ENCODE results near the gene COG2. TPM values are rescaled to one million over a fixed set of nuclear protein-coding genes. Genes with fewer than 3 reads are reported as not detected.

The COG2 gene
- total and polyA plus RNA-seq, 2 of the 13 experiments (the other 11 are each of a cell fraction or from before 2014, with no cell fraction given): 16.8 to 36.3 TPM

- peak overlapping the region; percentile 21 to 96 (median 85); a peak in 5 of 6 replicates for H3K4me3 ChIP-seq (replicated peaks in 1 of 3; ENCODE audit: insufficient read depth in 1 of 3, low read depth in 2 of 3, low read length in 3 of 3)
- peaks cover 62% of the 10 kb centered on the region for H3K4me1 ChIP-seq (ENCODE audit: insufficient read depth, low read length)
- WGBS (ENCODE audit: low lambda C conversion rate): 53% methylated on average over 4 of the region's 4 CpGs
- no peak for FAIRE-seq
- H3K9me3 ChIP-seq (ENCODE audit: low read length): no peaks in the 10 kb centered on the region
- H3K9ac ChIP-seq (ENCODE audit: insufficient read depth, low read depth, low read length): peak overlapping the region; percentile 84; the same call in 1 of the 2 replicates
- POLR2A ChIA-PET: interaction anchor here (6.6 kb wide), 1 partner anchor 68 kb away, joined by 84 read pairs; the partner anchor contains the start of gene AGT
- H3K36me3 ChIP-seq (replicated peaks in 1 of 2; ENCODE audit: control insufficient read depth in 1 of 2, insufficient read depth in 2 of 2, low read length in 2 of 2): peaks cover 0 to 18% of the 10 kb centered on the region in 2 experiments; a peak in 2 of 5 replicates
- no peak for ATAC-seq
- in situ Hi-C loops (cut with HindIII; ENCODE audit: extremely low pct_ligation_motif_present, low pct_unique_long_range_greater_than_20kb): loop anchor here (5.0 to 25.0 kb wide), 2 partner anchors 58 to 568 kb away; no protein-coding TSS in a partner anchor
- no TSS peak for BruUV-seq (replicated peaks)
- peak overlapping the region; percentile 79 for H3K4me2 ChIP-seq (ENCODE audit: low read depth, low read length)
- H4K20me1 ChIP-seq (ENCODE audit: insufficient read depth, low read length): peaks cover 12% of the 10 kb centered on the region; the same call in 1 of the 2 replicates
- CTCF ChIA-PET (ENCODE audit: low intra/inter-chr PET ratio, low total read pairs): no interaction called here
- no peak overlapping the region for H2AFZ ChIP-seq (ENCODE audit: low read length)
- intact Hi-C loops (cut with micrococcal nuclease; ENCODE audit: unreplicated experiment): loop anchor here (2.0 to 5.0 kb wide), 2 partner anchors 59 to 333 kb away; partner anchors contain the start of genes ARV1 and TTC13
- no peak overlapping the region for H3K27ac ChIP-seq (ENCODE audit: extremely low read length, insufficient read depth, low read length)
- peaks cover 63% of the 10 kb centered on the region for H3K79me2 ChIP-seq (ENCODE audit: insufficient read depth, low read length)
- TF ChIP-seq FOSL1 (CRISPR knock-in tag; IDR thresholded peaks at IDR 0.05; ENCODE audit: borderline replicate concordance): no peak
- TF ChIP-seq IRF2 (CRISPR knock-in tag; IDR thresholded peaks at IDR 0.05): no peak
- no peak for TF ChIP-seq CBX5 (CRISPR knock-in tag; IDR thresholded peaks at IDR 0.05; ENCODE audit: borderline replicate concordance)
- TF ChIP-seq GPN1 (CRISPR knock-in tag; IDR thresholded peaks at IDR 0.05; ENCODE audit: borderline replicate concordance): no peak
- TF ChIP-seq MYNN (CRISPR knock-in tag; IDR thresholded peaks at IDR 0.05; ENCODE audit: low read depth): no peak
- no peak for TF ChIP-seq SNAI1 (CRISPR knock-in tag; IDR thresholded peaks at IDR 0.05; ENCODE audit: borderline replicate concordance)
- no peak for TF ChIP-seq ZNF713 (CRISPR knock-in tag; IDR thresholded peaks at IDR 0.05)
- TF ChIP-seq ZNF432 (CRISPR knock-in tag; IDR thresholded peaks at IDR 0.05; ENCODE audit: borderline replicate concordance): no peak
- no peak for TF ChIP-seq SRF (IDR thresholded peaks at IDR 0.05; ENCODE audit: low read depth, low read length)
- TF ChIP-seq SMARCE1 (IDR thresholded peaks at IDR 0.05; ENCODE audit: borderline replicate concordance): no peak
- TF ChIP-seq ZNF597 (CRISPR knock-in tag; IDR thresholded peaks at IDR 0.05): no peak
- no peak for TF ChIP-seq ZBTB38 (CRISPR knock-in tag; IDR thresholded peaks at IDR 0.05)
- no peak for TF ChIP-seq NR2C2 (CRISPR knock-in tag; IDR thresholded peaks at IDR 0.05; ENCODE audit: borderline replicate concordance)
- DNase-seq (ENCODE audit: low spot score): no peak
- H3K27me3 ChIP-seq (ENCODE audit: control insufficient read depth in 1 of 2, insufficient read depth in 2 of 2, low read length in 2 of 2): no peaks in the 10 kb centered on the region; a peak in 1 of 5 replicates
Measured at GRCh38 chr1:230643908-230644307, 1.6 kb downstream of the COG2 start.
